ENCODE data around the gene FALEC. TPM values are rescaled to one million over a fixed set of nuclear protein-coding genes. Genes with fewer than 3 reads are reported as not detected.
A peak's percentile ranks its signal among the peaks of the same experiment; 100 is the strongest.
"Not testable (repeated sequence)": the region's sequence is repeated elsewhere in the genome, so short reads cannot be mapped to it uniquely, and the experiment has no call there.

The FALEC gene
- total RNA-seq, 1 donor from 2014 or later: 0.43 TPM

DNA sequence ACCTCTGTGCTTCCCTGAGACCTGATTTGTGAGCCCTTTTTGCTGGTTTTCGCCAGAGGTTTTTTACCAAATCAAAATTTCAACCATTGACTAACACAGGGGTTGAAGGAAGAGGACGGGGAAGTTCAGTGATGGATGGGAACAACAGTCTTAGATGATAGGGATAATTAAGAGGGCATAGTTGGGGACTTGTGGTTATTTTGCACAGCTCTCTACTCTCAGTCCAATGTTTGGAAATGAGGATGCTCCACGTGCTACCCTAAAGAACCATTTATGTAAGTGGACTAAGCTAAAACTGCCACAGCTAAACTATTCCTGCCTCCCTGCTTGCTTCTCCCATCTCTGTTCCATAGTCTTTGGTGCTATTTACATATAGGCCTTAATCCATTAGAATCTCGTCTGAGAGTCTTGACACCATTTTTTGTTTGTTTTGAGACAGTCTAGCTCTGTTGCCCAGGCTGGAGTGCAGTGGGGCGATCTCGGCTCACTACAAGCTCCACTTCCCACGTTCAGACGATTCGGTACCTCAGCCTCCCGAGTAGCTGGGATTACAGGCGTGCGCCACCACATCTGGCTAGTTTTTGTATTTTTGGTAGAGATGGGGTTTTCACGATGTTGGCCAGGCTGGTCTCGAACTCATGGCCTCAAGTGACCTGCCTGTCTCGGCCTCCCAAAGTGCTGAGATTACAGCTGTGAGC, 64.5 kb downstream of the FALEC start:
- H3K4me2 ChIP-seq (ENCODE audit: low read length): peak overlapping the region; percentile 83
- peaks cover 40% of the 10 kb centered on the region for H4K20me1 ChIP-seq (ENCODE audit: insufficient read depth, low read length)
- Mint-ChIP-seq H3K4me1 (ENCODE audit: low read depth, unreplicated experiment) (peaks cover 2% of the 10 kb centered on the region), H3K36me3 (ENCODE audit: low read depth, unreplicated experiment) (peaks cover 34% of the 10 kb centered on the region), H3K27me3 (ENCODE audit: low read depth, unreplicated experiment) (no peaks in the 10 kb centered on the region), H3K9me3 (ENCODE audit: unreplicated experiment) (no peaks in the 10 kb centered on the region), H3K4me3 (ENCODE audit: unreplicated experiment) (peak overlapping the region; percentile 81), H3K27ac (ENCODE audit: unreplicated experiment) (peak overlapping the region; percentile 98)
- peaks cover 54% of the 10 kb centered on the region for H3K79me2 ChIP-seq (ENCODE audit: insufficient read depth, low read length)
- peaks cover 17% of the 10 kb centered on the region for H3K4me1 ChIP-seq (ENCODE audit: insufficient read depth, low read length)
- no peak for DNase-seq (ENCODE audit: low read depth)
- no peak for FAIRE-seq
- H3K36me3 ChIP-seq (ENCODE audit: insufficient read depth, low read length): peaks cover 33% of the 10 kb centered on the region
- H3K27me3 ChIP-seq (ENCODE audit: insufficient read depth, low read length): no peaks in the 10 kb centered on the region
- H3K27ac ChIP-seq (ENCODE audit: low read depth, low read length): peak overlapping the region; percentile 83
- peak overlapping the region; percentile 48 for H2AFZ ChIP-seq (ENCODE audit: low read depth, low read length)
- H3K9ac ChIP-seq (ENCODE audit: low read length): peak overlapping the region; percentile 87
- H3K4me3 ChIP-seq (ENCODE audit: insufficient read depth, low read depth, low read length): peak overlapping the region; percentile 61
- no peaks in the 10 kb centered on the region for H3K9me3 ChIP-seq (ENCODE audit: insufficient read depth, low read depth, low read length)
- TF ChIP-seq, protein P1, sequence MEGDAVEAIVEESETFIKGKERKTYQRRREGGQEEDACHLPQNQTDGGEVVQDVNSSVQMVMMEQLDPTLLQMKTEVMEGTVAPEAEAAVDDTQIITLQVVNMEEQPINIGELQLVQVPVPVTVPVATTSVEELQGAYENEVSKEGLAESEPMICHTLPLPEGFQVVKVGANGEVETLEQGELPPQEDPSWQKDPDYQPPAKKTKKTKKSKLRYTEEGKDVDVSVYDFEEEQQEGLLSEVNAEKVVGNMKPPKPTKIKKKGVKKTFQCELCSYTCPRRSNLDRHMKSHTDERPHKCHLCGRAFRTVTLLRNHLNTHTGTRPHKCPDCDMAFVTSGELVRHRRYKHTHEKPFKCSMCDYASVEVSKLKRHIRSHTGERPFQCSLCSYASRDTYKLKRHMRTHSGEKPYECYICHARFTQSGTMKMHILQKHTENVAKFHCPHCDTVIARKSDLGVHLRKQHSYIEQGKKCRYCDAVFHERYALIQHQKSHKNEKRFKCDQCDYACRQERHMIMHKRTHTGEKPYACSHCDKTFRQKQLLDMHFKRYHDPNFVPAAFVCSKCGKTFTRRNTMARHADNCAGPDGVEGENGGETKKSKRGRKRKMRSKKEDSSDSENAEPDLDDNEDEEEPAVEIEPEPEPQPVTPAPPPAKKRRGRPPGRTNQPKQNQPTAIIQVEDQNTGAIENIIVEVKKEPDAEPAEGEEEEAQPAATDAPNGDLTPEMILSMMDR (IDR thresholded peaks at IDR 0.05; ENCODE audit: insufficient read depth, low read depth, low read length): no peak
- TF ChIP-seq EZH2 (IDR thresholded peaks at IDR 0.05; ENCODE audit: insufficient read depth, low read length): no peak

DNA sequence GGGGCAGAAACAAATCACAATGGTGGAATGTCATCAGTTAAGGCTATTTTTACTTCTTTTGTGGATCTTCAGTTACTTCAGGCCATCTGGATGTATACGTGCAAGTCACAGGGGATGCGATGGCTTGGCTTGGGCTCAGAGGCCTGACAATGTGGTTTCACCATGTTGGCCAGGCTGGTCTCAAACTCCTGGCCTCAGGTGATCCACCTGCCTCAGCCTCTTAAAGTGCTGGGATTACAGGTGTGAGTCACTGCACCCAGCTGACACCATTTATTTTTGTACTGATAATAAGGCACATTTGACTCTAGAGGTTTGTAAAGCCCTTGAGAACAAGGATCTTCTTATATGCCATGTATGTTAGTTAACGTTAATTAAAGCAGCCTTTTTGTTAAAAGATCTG, 65.4 kb downstream of the FALEC start:
- H3K9me3 Mint-ChIP-seq (ENCODE audit: unreplicated experiment); H3K27me3 ChIP-seq (ENCODE audit: insufficient read depth, low read length); H3K4me1 Mint-ChIP-seq (ENCODE audit: low read depth, unreplicated experiment); H3K9me3 ChIP-seq (ENCODE audit: insufficient read depth, low read depth, low read length); H3K27ac ChIP-seq (ENCODE audit: low read depth, low read length); DNase-seq (ENCODE audit: low read depth); H3K4me3 ChIP-seq (ENCODE audit: insufficient read depth, low read depth, low read length); H3K27me3 Mint-ChIP-seq (ENCODE audit: low read depth, unreplicated experiment); H3K4me1 ChIP-seq (ENCODE audit: insufficient read depth, low read length); H2AFZ ChIP-seq (ENCODE audit: low read depth, low read length); FAIRE-seq; H3K4me2 ChIP-seq (ENCODE audit: low read length); H3K9ac ChIP-seq (ENCODE audit: low read length): not testable (repeated sequence)
- H3K4me3 Mint-ChIP-seq (ENCODE audit: unreplicated experiment): peak overlapping the region; percentile 81
- H3K36me3 Mint-ChIP-seq (ENCODE audit: low read depth, unreplicated experiment): peaks cover 26% of the 10 kb centered on the region
- H3K79me2 ChIP-seq (ENCODE audit: insufficient read depth, low read length): peaks cover 46% of the 10 kb centered on the region
- H3K27ac Mint-ChIP-seq (ENCODE audit: unreplicated experiment): peak overlapping the region; percentile 98
- peaks cover 31% of the 10 kb centered on the region for H4K20me1 ChIP-seq (ENCODE audit: insufficient read depth, low read length)
- peaks cover 24% of the 10 kb centered on the region for H3K36me3 ChIP-seq (ENCODE audit: insufficient read depth, low read length)

DNA sequence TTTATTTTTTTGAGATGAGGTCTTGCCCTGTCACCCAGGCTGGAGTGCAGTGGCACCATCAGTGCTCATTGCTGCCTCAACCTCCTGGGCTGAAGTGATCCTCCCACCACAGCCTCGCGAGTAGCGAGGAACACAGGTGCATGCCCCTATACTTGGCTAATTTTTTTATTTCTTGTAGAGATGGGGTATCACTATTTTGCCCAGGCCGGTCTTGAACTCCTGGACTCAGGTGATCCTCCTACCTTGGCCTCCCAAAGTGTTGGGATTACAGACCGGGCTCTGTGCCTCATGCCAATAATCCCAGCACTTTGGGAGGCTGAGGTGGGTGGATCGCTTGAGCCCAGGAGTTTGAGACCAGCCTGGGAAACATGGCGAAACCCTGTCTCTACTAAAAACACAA, 65.9 kb downstream of the FALEC start:
- FAIRE-seq; H3K9me3 ChIP-seq (ENCODE audit: insufficient read depth, low read depth, low read length); H3K27ac Mint-ChIP-seq (ENCODE audit: unreplicated experiment): not testable (repeated sequence)

DNA sequence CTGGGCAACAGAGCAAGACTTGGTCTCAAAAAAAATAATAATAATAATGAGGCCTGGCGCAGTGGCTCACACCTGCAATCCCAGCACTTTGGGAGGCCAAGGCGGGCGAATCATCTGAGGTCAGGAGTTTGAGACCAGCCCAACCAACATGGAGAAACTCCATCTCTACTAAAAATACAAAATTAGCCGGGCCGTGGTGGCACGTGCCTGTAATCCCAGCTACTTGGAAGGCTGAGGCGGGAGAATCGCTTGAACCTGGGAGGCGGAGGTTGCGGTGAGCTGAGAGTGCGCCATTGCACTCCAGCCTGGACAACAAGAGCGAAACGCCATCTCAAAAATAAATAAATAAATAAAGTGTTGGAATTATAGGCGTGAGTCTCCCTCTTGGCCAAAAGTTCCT, 66.4 kb downstream of the FALEC start:
- H3K4me3 ChIP-seq (ENCODE audit: insufficient read depth, low read depth, low read length); H3K27ac ChIP-seq (ENCODE audit: low read depth, low read length); H3K4me1 Mint-ChIP-seq (ENCODE audit: low read depth, unreplicated experiment); H3K27me3 ChIP-seq (ENCODE audit: insufficient read depth, low read length); H3K9ac ChIP-seq (ENCODE audit: low read length); H2AFZ ChIP-seq (ENCODE audit: low read depth, low read length); H3K4me1 ChIP-seq (ENCODE audit: insufficient read depth, low read length); FAIRE-seq; H3K9me3 Mint-ChIP-seq (ENCODE audit: unreplicated experiment); DNase-seq (ENCODE audit: low read depth); H3K27ac Mint-ChIP-seq (ENCODE audit: unreplicated experiment); H3K4me2 ChIP-seq (ENCODE audit: low read length); H3K4me3 Mint-ChIP-seq (ENCODE audit: unreplicated experiment); H3K27me3 Mint-ChIP-seq (ENCODE audit: low read depth, unreplicated experiment); H3K9me3 ChIP-seq (ENCODE audit: insufficient read depth, low read depth, low read length): not testable (repeated sequence)
- Histone ChIP-seq H3K79me2 (ENCODE audit: insufficient read depth, low read length) (peaks cover 36% of the 10 kb centered on the region), H4K20me1 (ENCODE audit: insufficient read depth, low read length) (peaks cover 21% of the 10 kb centered on the region), H3K36me3 (ENCODE audit: insufficient read depth, low read length) (peaks cover 14% of the 10 kb centered on the region)
- H3K36me3 Mint-ChIP-seq (ENCODE audit: low read depth, unreplicated experiment): peaks cover 18% of the 10 kb centered on the region

More for the DNA sequence above, 65.9 kb downstream of the FALEC start:
- peaks cover 20% of the 10 kb centered on the region for H3K36me3 ChIP-seq (ENCODE audit: insufficient read depth, low read length)
- H3K79me2 ChIP-seq (ENCODE audit: insufficient read depth, low read length): peaks cover 41% of the 10 kb centered on the region
- H3K4me1 ChIP-seq (ENCODE audit: insufficient read depth, low read length); H3K9me3 Mint-ChIP-seq (ENCODE audit: unreplicated experiment); H3K4me3 ChIP-seq (ENCODE audit: insufficient read depth, low read depth, low read length); DNase-seq (ENCODE audit: low read depth); H3K4me3 Mint-ChIP-seq (ENCODE audit: unreplicated experiment); H2AFZ ChIP-seq (ENCODE audit: low read depth, low read length); H3K27me3 Mint-ChIP-seq (ENCODE audit: low read depth, unreplicated experiment); H3K27me3 ChIP-seq (ENCODE audit: insufficient read depth, low read length); H3K9ac ChIP-seq (ENCODE audit: low read length); H3K4me1 Mint-ChIP-seq (ENCODE audit: low read depth, unreplicated experiment); H3K4me2 ChIP-seq (ENCODE audit: low read length); H3K27ac ChIP-seq (ENCODE audit: low read depth, low read length): not testable (repeated sequence)
- H3K36me3 Mint-ChIP-seq (ENCODE audit: low read depth, unreplicated experiment): peaks cover 22% of the 10 kb centered on the region
- H4K20me1 ChIP-seq (ENCODE audit: insufficient read depth, low read length): peaks cover 26% of the 10 kb centered on the region
